Thyroid gland (tissue), 4 donors: Measurements from ENCODE around the gene OPN1LW. TPM values are rescaled to one million over a fixed set of nuclear protein-coding genes. Genes with fewer than 3 reads are reported as not detected.

Experiments
- DNase-seq, 2 donors: peaks; one replicate each; pipeline ENCODE4 v3.0.0-alpha.2; 2019
- H3K27ac ChIP-seq, 3 donors: fragments of 200-600 bp; sonication (generic); 1 replicate in 2 of 3; 2 replicates in 1 of 3; pipeline ENCODE4 v1.5.1; 2016 to 2019; ENCODE audit warnings: mild to moderate bottlenecking in 1 of 3, moderate library complexity in 1 of 3
- H3K27me3 ChIP-seq: fragments of 200-600 bp; sonication (generic); one replicate; pipeline ENCODE4 v1.5.1; 2019
- H3K36me3 ChIP-seq, 2 donors: fragments of 200-600 bp; sonication (generic); one replicate each; pipeline ENCODE4 v1.5.1; 2016 to 2019
- H3K4me1 ChIP-seq, 2 donors: fragments of 200-600 bp; sonication (generic); one replicate each; pipeline ENCODE4 v1.5.1; 2017 to 2019
- H3K4me3 ChIP-seq, 3 donors: fragments of 200-600 bp; sonication (generic); replicated peaks in 1 of 3; 1 replicate in 2 of 3; 2 replicates in 1 of 3; pipeline ENCODE4 v1.5.1; 2016; ENCODE audit warnings: mild to moderate bottlenecking in 1 of 3
- H3K9me3 ChIP-seq: fragments of 200-600 bp; sonication (generic); one replicate; pipeline ENCODE4 v1.5.1; 2017
- POLR2A ChIP-seq, 2 donors: fragments of 450-650 bp; IDR thresholded peaks; one replicate each; pipeline ENCODE4 v1.6.1; 2017; ENCODE audit warnings: antibody characterized with exemption in 2 of 2, mild to moderate bottlenecking in 2 of 2, moderate library complexity in 1 of 2
- WGBS, 2 donors: methylation state at CpG; one replicate each; pipeline ENCODE4 v1.1.5; 2017; 5-methylcytosine and 5-hydroxymethylcytosine counted together
- intact Hi-C: fragments of 100-400 bp; cut with DNase I; formaldehyde crosslinking; loops from one replicate; pipeline ENCODE4 v1.15.1; 2023
- total RNA-seq, 4 donors: library from RNA; depleted of rRNA; stranded (reverse); fragments of >200 nt; gene quantifications; one replicate each; pipeline ENCODE4 v1.2.3, GENCODE V29; 2016
- TF ChIP-seq, protein P1 (sequence below), 6 experiments: fragments of 200-600 bp in 3 of 6; fragments of 450-650 bp in 3 of 6; sonication (generic) in 3 of 6; IDR thresholded peaks; one replicate each; pipeline ENCODE4 v1.5.1; 2016 to 2019; ENCODE audit warnings: antibody characterized with exemption in 6 of 6, mild to moderate bottlenecking in 2 of 6, inconsistent platforms in 1 of 6, moderate library complexity in 1 of 6

Gene OPN1LW
- total RNA-seq, 4 donors from 2014 or later: not detected

GRCh38 chrX:154132366-154132765 is 11.7 kb upstream of the OPN1LW start:
- no peak for DNase-seq
- intact Hi-C loops: no loop called here
- TF ChIP-seq, protein P1, sequence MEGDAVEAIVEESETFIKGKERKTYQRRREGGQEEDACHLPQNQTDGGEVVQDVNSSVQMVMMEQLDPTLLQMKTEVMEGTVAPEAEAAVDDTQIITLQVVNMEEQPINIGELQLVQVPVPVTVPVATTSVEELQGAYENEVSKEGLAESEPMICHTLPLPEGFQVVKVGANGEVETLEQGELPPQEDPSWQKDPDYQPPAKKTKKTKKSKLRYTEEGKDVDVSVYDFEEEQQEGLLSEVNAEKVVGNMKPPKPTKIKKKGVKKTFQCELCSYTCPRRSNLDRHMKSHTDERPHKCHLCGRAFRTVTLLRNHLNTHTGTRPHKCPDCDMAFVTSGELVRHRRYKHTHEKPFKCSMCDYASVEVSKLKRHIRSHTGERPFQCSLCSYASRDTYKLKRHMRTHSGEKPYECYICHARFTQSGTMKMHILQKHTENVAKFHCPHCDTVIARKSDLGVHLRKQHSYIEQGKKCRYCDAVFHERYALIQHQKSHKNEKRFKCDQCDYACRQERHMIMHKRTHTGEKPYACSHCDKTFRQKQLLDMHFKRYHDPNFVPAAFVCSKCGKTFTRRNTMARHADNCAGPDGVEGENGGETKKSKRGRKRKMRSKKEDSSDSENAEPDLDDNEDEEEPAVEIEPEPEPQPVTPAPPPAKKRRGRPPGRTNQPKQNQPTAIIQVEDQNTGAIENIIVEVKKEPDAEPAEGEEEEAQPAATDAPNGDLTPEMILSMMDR (IDR thresholded peaks at IDR 0.05): no peak
- TF ChIP-seq POLR2A (IDR thresholded peaks at IDR 0.05): no peak

GRCh38 chrX:154135458-154136229 is 8.4 kb upstream of the OPN1LW start:
- Histone ChIP-seq H3K4me1 (no peaks in the 10 kb centered on the region), H3K9me3 (no peaks in the 10 kb centered on the region), H3K4me3 (no peak overlapping the region), H3K36me3 (no peaks in the 10 kb centered on the region), H3K27me3 (no peaks in the 10 kb centered on the region), H3K27ac (no peak overlapping the region)
- peak; percentile 35 for DNase-seq
- WGBS, 2 donors: 24 to 39% methylated on average over 7 of the region's 7 CpGs
- TF ChIP-seq, protein P1 (IDR thresholded peaks at IDR 0.05): no peak
- no peak for TF ChIP-seq POLR2A (IDR thresholded peaks at IDR 0.05)
- intact Hi-C loops: no loop called here

More at GRCh38 chrX:154132366-154132765, 11.7 kb upstream of the OPN1LW start:
- H3K27ac ChIP-seq: no peak overlapping the region
- WGBS, 2 donors: 98 to 99% methylated on average over 9 of the region's 9 CpGs
- no peaks in the 10 kb centered on the region for H3K27me3 ChIP-seq
- H3K36me3 ChIP-seq: no peaks in the 10 kb centered on the region
- H3K4me3 ChIP-seq: no peak overlapping the region
- H3K4me1 ChIP-seq: no peaks in the 10 kb centered on the region
- no peaks in the 10 kb centered on the region for H3K9me3 ChIP-seq

- Histone ChIP-seq H3K9me3 (no peaks in the 10 kb centered on the region), H3K27ac (no peak overlapping the region), H3K4me3 (no peak overlapping the region), H3K4me1 (no peaks in the 10 kb centered on the region), H3K36me3 (no peaks in the 10 kb centered on the region), H3K27me3 (no peaks in the 10 kb centered on the region)
- DNase-seq: peak; percentile 57 to 63
- TF ChIP-seq, protein P1 (IDR thresholded peaks at IDR 0.05): peak; percentile 33 to 72 (median 56)
- no peak for TF ChIP-seq POLR2A (IDR thresholded peaks at IDR 0.05)
- 6 to 29% methylated on average over 1 to 16 of the region's 44 CpGs for WGBS, 2 donors
- intact Hi-C loops: no loop called here
Measured at GRCh38 chrX:154136627-154137161, 7.3 kb upstream of the OPN1LW start.

DNA sequence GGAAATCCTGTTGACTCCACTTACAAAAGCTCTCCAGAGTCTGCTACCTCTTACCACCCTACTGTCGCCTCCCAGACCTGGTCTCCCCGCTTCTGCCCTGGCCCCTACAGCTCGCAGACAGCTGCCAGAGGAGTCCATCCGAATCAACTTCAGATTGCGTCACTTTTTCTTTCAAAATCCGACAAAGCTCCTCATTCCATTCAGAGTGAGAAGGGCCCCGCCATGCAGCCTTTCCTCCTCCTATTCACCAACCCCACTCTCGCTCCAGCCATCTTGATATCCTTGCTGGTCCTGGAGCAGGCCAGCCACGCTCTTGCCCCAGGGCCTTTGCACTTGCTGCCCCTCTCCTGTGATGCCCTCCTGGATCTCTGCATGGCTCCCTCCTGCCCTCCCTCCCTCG is 5.2 kb upstream of the OPN1LW start:
- Histone ChIP-seq H3K9me3 (no peaks in the 10 kb centered on the region), H3K4me1 (no peaks in the 10 kb centered on the region), H3K4me3 (no peak overlapping the region), H3K36me3 (no peaks in the 10 kb centered on the region), H3K27ac (no peak overlapping the region), H3K27me3 (no peaks in the 10 kb centered on the region)
- 89 to 91% methylated on average over 10 of the region's 10 CpGs for WGBS, 2 donors
- no peak for TF ChIP-seq POLR2A (IDR thresholded peaks at IDR 0.05)
- TF ChIP-seq, protein P1 (IDR thresholded peaks at IDR 0.05): no peak
- intact Hi-C loops: no loop called here
- DNase-seq: no peak

GRCh38 chrX:154140206-154140605 is 3.8 kb upstream of the OPN1LW start:
- intact Hi-C loops: no loop called here
- 91 to 95% methylated on average over 10 to 12 of the region's 12 CpGs for WGBS, 2 donors
- TF ChIP-seq, protein P1 (IDR thresholded peaks at IDR 0.05): no peak
- TF ChIP-seq POLR2A (IDR thresholded peaks at IDR 0.05): no peak

More at GRCh38 chrX:154140206-154140605, 3.8 kb upstream of the OPN1LW start:
- no peak for DNase-seq
- no peak overlapping the region for H3K27ac ChIP-seq
- H3K9me3 ChIP-seq: no peaks in the 10 kb centered on the region
- H3K36me3 ChIP-seq: no peaks in the 10 kb centered on the region
- no peaks in the 10 kb centered on the region for H3K4me1 ChIP-seq
- H3K27me3 ChIP-seq: no peaks in the 10 kb centered on the region
- no peak overlapping the region for H3K4me3 ChIP-seq
